ENCODE results near the gene CLEC14A.

The CLEC14A gene

DNA sequence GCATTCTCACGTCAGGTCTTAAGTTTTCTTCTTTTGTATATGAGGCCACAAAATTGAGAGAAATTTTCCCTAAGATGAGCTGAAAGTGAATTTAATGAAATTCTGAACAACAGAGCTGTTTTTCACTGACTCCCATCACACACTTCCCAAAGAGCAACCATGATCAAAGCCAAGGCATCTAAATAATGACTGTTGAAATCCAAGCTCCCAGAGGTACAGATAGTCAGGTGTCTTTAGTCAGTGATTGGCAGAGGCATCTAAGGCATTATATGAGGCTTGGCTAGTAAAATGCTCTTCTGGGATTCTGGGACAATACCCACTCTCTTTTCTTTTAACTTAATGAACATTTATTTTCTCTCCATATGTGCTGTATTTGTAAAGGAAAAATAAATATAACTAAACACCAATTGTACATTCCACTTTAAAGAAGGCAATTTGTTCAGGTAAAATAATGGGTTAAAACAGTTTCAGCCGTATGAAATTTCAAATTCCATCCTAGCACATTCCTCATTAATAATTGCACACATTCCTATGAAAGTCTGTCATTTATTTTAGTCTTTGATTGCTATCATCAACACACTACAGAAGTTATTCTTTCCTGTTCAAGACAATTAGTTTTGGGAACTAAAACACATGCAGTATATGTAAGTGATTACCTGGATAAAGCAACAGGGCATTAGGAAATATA lies 49.1 kb downstream of the CLEC14A start:
- in situ Hi-C loops (cut with MboI; ENCODE audit: low sequenced_read_pairs), result no loop called here
- no peaks in the 10 kb centered on the region for H3K9me3 ChIP-seq
- no peak for DNase-seq (ENCODE audit: low spot score in 2 of 2)
- no peaks in the 10 kb centered on the region for H3K4me1 ChIP-seq
- no peaks in the 10 kb centered on the region for H3K27me3 ChIP-seq (ENCODE audit: low read depth)
- no peak overlapping the region for H3K4me3 ChIP-seq
- H3K36me3 ChIP-seq (replicated peaks), result no peaks in the 10 kb centered on the region

DNA sequence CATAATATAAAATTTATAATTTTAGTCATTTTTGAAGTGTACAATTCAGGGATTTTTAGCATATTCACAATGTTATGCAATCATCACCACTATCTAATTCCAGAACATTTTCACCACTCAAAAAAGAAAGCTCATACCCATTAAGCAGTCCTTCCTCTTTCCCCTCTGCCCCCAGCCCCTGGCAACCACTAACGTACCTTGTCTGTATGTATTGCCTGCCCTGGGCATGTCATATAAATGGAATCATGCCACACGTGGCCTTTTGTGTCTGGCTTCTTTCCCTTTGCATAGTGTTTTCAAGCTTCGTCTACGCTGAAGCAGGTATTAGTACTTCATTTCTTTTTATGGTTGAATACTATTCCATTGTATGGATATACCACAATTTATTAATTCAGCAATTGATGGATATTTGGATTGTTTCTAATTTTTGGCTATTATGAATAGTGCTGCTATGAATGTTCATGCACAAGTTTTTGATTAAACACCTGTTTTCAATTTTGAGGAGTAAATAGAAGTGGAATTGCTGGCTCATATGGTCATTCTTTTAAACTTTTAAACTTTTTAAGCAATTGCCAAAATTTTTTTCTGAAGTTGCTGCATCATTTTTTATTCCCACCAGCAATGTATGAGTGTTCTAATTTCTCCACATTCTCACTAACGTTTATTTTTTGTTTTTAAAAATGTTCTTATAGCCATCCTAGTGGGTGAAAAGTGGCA lies 49.8 kb downstream of the CLEC14A start:
- no peak overlapping the region for H3K4me3 ChIP-seq
- H3K27me3 ChIP-seq (ENCODE audit: low read depth), result no peaks in the 10 kb centered on the region
- no peaks in the 10 kb centered on the region for H3K9me3 ChIP-seq
- DNase-seq (ENCODE audit: low spot score in 2 of 2), result no peak
- in situ Hi-C loops (cut with MboI; ENCODE audit: low sequenced_read_pairs), result no loop called here
- H3K4me1 ChIP-seq, result no peaks in the 10 kb centered on the region
- H3K36me3 ChIP-seq (replicated peaks), result no peaks in the 10 kb centered on the region

DNA sequence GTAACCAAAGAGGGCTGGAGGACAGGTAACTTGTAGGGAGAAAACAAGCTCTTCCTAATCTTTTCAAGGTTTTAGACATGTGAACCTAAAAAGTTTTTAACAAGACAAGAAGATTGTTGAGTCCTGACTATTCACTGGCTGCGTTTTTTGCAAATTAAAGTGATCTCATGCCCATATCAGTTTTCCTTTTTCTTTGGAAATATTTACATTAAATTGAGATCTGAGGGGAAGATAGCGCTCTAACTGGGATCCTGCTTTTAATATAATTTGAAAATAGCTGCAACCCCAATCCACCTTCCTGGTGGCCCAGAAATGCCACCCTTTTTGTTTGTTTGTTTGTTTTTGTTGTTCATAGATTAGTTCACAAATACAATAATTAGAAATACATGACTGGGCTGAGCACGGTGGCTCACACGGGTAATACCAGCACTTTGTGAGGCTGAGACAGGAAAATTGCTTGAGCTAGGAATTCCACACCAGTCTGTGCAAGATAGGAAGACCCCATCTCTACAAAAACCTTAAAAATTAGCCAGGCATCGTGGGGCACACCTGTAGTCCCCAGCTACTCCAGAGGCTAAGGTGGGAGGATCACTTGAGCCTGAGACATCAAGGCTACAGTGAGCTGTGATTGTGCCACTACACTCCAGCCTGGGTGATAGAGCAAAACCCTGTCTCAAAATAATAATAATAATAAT lies 50.6 kb downstream of the CLEC14A start:
- Histone ChIP-seq H3K4me3 (no peak overlapping the region), H3K27me3 (ENCODE audit: low read depth) (no peaks in the 10 kb centered on the region), H3K36me3 (replicated peaks) (no peaks in the 10 kb centered on the region), H3K4me1 (no peaks in the 10 kb centered on the region), H3K9me3 (no peaks in the 10 kb centered on the region)
- no peak for DNase-seq (ENCODE audit: low spot score in 2 of 2)
- in situ Hi-C loops (cut with MboI; ENCODE audit: low sequenced_read_pairs), result no loop called here

DNA sequence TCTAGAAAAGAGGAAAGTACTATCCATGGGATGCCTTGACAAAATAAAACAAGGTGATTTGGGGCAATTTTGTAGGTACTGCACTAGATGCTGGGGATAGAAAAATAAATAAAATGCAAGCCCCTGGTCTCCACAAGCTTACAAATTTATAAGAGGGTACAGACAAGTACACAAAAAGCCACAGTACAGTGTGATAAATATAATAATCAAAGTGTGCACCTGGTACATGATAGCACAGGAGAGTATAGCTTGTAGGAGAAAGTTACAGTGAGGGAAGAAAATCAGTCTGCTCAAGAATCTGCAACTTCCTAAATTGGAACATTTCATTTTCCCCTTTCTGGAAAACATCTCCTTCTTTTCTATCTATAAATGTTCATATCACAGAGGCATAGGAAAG lies 51.2 kb downstream of the CLEC14A start:
- Histone ChIP-seq H3K27me3 (ENCODE audit: low read depth) (no peaks in the 10 kb centered on the region), H3K4me1 (no peaks in the 10 kb centered on the region), H3K9me3 (no peaks in the 10 kb centered on the region), H3K4me3 (no peak overlapping the region), H3K36me3 (replicated peaks) (no peaks in the 10 kb centered on the region)
- no peak for DNase-seq (ENCODE audit: low spot score in 2 of 2)
- in situ Hi-C loops (cut with MboI; ENCODE audit: low sequenced_read_pairs), result no loop called here
